ENCODE data around the gene GOLGA8B.
"Not testable (repeated sequence)": the region's sequence is repeated elsewhere in the genome, so short reads cannot be mapped to it uniquely, and the experiment has no call there.

GOLGA8B gene

DNA sequence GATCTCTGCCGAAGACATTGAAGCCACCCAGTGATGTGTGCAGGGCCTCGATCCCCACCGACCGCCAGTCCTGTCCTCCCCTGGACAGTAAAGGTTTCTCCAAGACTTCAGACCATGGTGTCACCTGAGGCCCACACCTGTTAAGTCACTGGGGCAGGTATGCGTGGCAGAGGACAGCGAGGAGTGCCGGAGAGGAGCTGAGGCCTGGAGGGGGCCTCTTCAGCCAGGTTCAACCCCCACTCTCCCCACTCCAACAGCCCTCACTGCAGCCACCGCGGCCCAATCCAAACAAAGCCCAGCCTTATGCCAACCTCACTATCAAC is 2.4 kb downstream of the GOLGA8B start:
- H3K36me3 ChIP-seq (ENCODE audit: insufficient read depth, low read length), result no peaks in the 10 kb centered on the region
- H2AFZ ChIP-seq (ENCODE audit: low read length, unreplicated experiment), result no peak overlapping the region
- peaks cover 16% of the 10 kb centered on the region for H3K4me1 ChIP-seq (ENCODE audit: control insufficient read depth, insufficient read depth, low read length, unreplicated experiment)
- H3K27ac ChIP-seq (ENCODE audit: low read depth, low read length), result no peak overlapping the region
- H3K4me3 ChIP-seq (ENCODE audit: low read depth, low read length), result no peak overlapping the region
- peaks cover 22% of the 10 kb centered on the region for H3K79me2 ChIP-seq (ENCODE audit: control insufficient read depth, insufficient read depth, low read length, unreplicated experiment)
- H3K27me3 ChIP-seq (ENCODE audit: insufficient read depth, low read length), result no peaks in the 10 kb centered on the region

GRCh38 chr15:34580251-34581042 is 3.0 kb downstream of the GOLGA8B start:
- not testable (repeated sequence) for H3K27ac ChIP-seq (ENCODE audit: low read depth, low read length); H2AFZ ChIP-seq (ENCODE audit: low read length, unreplicated experiment); H3K4me3 ChIP-seq (ENCODE audit: low read depth, low read length); H3K36me3 ChIP-seq (ENCODE audit: insufficient read depth, low read length); H3K27me3 ChIP-seq (ENCODE audit: insufficient read depth, low read length)
- Histone ChIP-seq H3K79me2 (ENCODE audit: control insufficient read depth, insufficient read depth, low read length, unreplicated experiment) (peaks cover 22% of the 10 kb centered on the region), H3K4me1 (ENCODE audit: control insufficient read depth, insufficient read depth, low read length, unreplicated experiment) (peaks cover 16% of the 10 kb centered on the region)

- Histone ChIP-seq H3K4me1 (ENCODE audit: control insufficient read depth, insufficient read depth, low read length, unreplicated experiment) (peaks cover 12% of the 10 kb centered on the region), H3K4me3 (ENCODE audit: low read depth, low read length) (no peak overlapping the region), H3K27ac (ENCODE audit: low read depth, low read length) (no peak overlapping the region), H3K79me2 (ENCODE audit: control insufficient read depth, insufficient read depth, low read length, unreplicated experiment) (peaks cover 19% of the 10 kb centered on the region), H3K36me3 (ENCODE audit: insufficient read depth, low read length) (no peaks in the 10 kb centered on the region), H2AFZ (ENCODE audit: low read length, unreplicated experiment) (no peak overlapping the region), H3K27me3 (ENCODE audit: insufficient read depth, low read length) (no peaks in the 10 kb centered on the region)
Observed at GRCh38 chr15:34578283-34578674, 5.2 kb downstream of the GOLGA8B start.

DNA sequence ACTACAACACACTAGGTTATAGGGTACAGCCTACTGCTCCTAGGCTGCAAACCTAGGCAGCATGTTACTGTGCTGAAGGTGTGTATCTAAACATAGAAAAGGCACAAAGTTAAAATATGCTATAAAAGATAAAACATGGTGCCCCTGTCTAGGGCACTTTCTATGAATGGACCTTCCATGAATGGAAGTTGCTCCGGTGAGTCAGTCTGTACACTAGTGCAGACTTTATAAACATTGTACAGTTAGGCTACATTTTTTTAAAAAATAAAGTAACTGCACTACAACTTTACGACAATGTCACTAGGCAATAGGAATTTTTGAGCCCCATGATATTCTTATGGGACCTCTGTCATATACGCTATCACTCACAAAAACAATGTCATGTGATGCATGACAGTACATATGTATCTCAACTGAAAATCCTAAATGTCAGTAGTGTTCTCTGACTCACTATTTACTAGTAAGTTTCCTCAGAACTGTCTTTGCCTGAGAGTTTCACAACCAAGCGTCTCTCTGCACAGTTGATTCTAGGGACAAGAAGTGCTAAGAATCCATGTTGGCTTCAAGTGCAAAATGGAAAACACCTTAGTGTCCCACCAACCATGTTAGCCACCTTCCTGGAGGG is 5.7 kb downstream of the GOLGA8B start:
- H3K79me2 ChIP-seq (ENCODE audit: control insufficient read depth, insufficient read depth, low read length, unreplicated experiment), result peaks cover 16% of the 10 kb centered on the region

GRCh38 chr15:34575035-34575434 is 8.4 kb downstream of the GOLGA8B start:
- H3K27ac ChIP-seq (ENCODE audit: low read depth, low read length); H3K36me3 ChIP-seq (ENCODE audit: insufficient read depth, low read length); H3K4me3 ChIP-seq (ENCODE audit: low read depth, low read length); H3K79me2 ChIP-seq (ENCODE audit: control insufficient read depth, insufficient read depth, low read length, unreplicated experiment); H2AFZ ChIP-seq (ENCODE audit: low read length, unreplicated experiment); H3K27me3 ChIP-seq (ENCODE audit: insufficient read depth, low read length); H3K4me1 ChIP-seq (ENCODE audit: control insufficient read depth, insufficient read depth, low read length, unreplicated experiment): not testable (repeated sequence)

More for the DNA sequence above, 5.7 kb downstream of the GOLGA8B start:
- not testable (repeated sequence) for H3K4me3 ChIP-seq (ENCODE audit: low read depth, low read length); H3K27ac ChIP-seq (ENCODE audit: low read depth, low read length); H2AFZ ChIP-seq (ENCODE audit: low read length, unreplicated experiment); H3K36me3 ChIP-seq (ENCODE audit: insufficient read depth, low read length); H3K27me3 ChIP-seq (ENCODE audit: insufficient read depth, low read length)
- peaks cover 12% of the 10 kb centered on the region for H3K4me1 ChIP-seq (ENCODE audit: control insufficient read depth, insufficient read depth, low read length, unreplicated experiment)

DNA sequence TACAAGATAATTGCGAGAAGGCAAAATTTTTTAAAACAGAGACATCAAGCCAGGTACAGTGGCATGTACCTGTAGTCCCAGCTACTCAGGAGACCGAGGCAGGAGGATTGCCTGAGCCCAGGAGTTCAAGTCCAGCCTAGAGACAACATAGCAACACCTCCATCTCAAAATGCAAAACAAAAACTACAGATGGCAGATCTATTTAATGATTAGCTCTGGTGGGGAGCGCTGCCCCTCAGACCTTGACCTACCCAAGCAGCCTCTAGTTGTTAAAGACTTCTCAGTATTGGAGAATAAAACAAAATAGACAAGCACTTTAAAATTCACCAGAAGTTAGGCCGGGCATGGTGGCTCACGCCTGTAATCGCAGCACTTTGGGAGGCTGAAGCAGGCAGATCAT is 10.5 kb downstream of the GOLGA8B start:
- not testable (repeated sequence) for H3K79me2 ChIP-seq (ENCODE audit: control insufficient read depth, insufficient read depth, low read length, unreplicated experiment); H3K27ac ChIP-seq (ENCODE audit: low read depth, low read length); H3K27me3 ChIP-seq (ENCODE audit: insufficient read depth, low read length); H3K36me3 ChIP-seq (ENCODE audit: insufficient read depth, low read length); H3K4me1 ChIP-seq (ENCODE audit: control insufficient read depth, insufficient read depth, low read length, unreplicated experiment); H2AFZ ChIP-seq (ENCODE audit: low read length, unreplicated experiment); H3K4me3 ChIP-seq (ENCODE audit: low read depth, low read length)

DNA sequence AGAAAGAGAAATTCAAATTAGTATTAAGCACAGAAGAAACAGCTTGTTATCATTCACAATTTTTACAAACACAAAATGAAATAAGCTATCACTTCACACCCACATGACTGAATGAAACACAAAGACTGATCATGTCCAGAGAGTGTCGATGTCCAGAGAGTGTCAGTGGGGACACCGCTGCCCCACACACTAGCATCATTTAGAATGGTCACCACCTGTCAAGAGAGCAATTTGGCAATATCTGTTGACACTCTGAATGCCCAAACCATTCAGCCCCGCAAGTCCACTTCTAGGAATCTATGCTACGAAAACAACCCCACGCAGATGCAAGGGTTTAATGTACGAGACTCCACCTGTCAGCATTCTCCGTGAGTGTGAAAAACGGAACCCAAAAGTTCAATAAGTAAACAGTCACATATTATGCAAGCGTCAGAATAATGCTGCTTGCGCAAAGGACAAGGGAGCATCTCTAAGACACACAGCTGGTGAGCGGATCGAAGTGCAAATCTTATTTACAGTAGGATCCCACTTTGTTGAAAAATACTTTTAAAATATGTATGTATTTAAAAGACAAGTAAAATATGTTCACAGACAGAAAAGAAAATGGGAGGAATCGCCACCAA is 11.3 kb downstream of the GOLGA8B start:
- H3K4me1 ChIP-seq (ENCODE audit: control insufficient read depth, insufficient read depth, low read length, unreplicated experiment); H3K4me3 ChIP-seq (ENCODE audit: low read depth, low read length); H2AFZ ChIP-seq (ENCODE audit: low read length, unreplicated experiment); H3K27me3 ChIP-seq (ENCODE audit: insufficient read depth, low read length); H3K27ac ChIP-seq (ENCODE audit: low read depth, low read length); H3K79me2 ChIP-seq (ENCODE audit: control insufficient read depth, insufficient read depth, low read length, unreplicated experiment); H3K36me3 ChIP-seq (ENCODE audit: insufficient read depth, low read length): not testable (repeated sequence)

DNA sequence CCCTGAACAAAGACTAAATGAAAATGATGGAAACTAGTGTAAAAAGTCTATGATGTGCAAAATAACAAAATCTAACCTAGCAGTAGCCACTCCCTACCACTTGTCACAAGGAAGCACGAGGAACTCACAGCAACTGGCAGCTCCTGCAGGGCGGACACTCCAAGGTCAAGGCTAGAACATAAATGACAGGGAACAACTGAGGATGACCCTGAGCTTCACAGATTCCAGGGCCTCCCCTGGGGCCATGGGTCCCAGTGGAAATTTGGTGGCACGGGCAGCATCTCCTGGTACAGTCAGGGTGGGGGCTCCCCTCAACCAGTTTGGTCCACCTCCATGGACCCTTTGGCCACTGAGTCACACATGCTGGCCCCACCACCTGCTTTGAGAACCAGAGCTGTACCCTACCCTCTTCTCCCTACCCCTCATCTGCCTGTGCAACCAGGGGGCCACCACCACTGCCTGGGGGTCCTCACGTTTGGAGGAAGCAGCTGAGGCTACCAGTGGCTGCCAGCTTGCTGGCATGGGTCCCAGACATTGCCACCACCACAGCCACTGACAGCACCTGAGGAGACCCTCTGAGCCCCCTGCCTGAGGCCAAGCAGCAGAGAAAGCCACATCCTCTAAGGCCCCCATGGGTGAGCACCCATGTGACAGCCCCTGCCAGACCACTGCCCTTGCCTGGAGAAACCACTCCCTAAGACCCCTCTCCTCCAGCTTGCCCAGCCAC is 13.6 kb downstream of the GOLGA8B start:
- not testable (repeated sequence) for H3K27ac ChIP-seq (ENCODE audit: low read depth, low read length); H2AFZ ChIP-seq (ENCODE audit: low read length, unreplicated experiment); H3K36me3 ChIP-seq (ENCODE audit: insufficient read depth, low read length); H3K27me3 ChIP-seq (ENCODE audit: insufficient read depth, low read length); H3K4me3 ChIP-seq (ENCODE audit: low read depth, low read length); H3K4me1 ChIP-seq (ENCODE audit: control insufficient read depth, insufficient read depth, low read length, unreplicated experiment); H3K79me2 ChIP-seq (ENCODE audit: control insufficient read depth, insufficient read depth, low read length, unreplicated experiment)

DNA sequence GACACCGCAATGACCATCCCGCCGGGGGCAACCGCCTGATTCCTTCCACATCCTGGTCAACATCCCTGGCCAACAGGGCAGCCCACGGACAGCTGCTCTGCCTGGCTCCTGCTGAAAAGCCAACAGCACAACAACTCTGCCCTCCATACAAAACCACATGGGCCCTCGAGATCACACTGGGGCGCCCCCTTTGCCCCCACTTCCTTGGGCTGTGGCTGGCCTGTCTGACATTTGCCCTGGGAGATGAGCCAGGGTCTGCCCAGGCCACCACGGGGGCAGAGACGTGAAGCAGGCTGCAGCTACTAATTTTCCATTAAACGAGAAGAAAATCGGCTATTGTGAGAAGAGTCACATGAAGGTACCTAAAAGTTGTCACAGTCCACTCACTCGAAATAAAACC is 16.3 kb downstream of the GOLGA8B start:
- not testable (repeated sequence) for H2AFZ ChIP-seq (ENCODE audit: low read length, unreplicated experiment); H3K36me3 ChIP-seq (ENCODE audit: insufficient read depth, low read length); H3K4me3 ChIP-seq (ENCODE audit: low read depth, low read length); H3K4me1 ChIP-seq (ENCODE audit: control insufficient read depth, insufficient read depth, low read length, unreplicated experiment); H3K79me2 ChIP-seq (ENCODE audit: control insufficient read depth, insufficient read depth, low read length, unreplicated experiment); H3K27ac ChIP-seq (ENCODE audit: low read depth, low read length); H3K27me3 ChIP-seq (ENCODE audit: insufficient read depth, low read length)

- H3K27ac ChIP-seq (ENCODE audit: low read depth, low read length); H2AFZ ChIP-seq (ENCODE audit: low read length, unreplicated experiment); H3K4me1 ChIP-seq (ENCODE audit: control insufficient read depth, insufficient read depth, low read length, unreplicated experiment); H3K79me2 ChIP-seq (ENCODE audit: control insufficient read depth, insufficient read depth, low read length, unreplicated experiment); H3K27me3 ChIP-seq (ENCODE audit: insufficient read depth, low read length); H3K4me3 ChIP-seq (ENCODE audit: low read depth, low read length); H3K36me3 ChIP-seq (ENCODE audit: insufficient read depth, low read length): not testable (repeated sequence)
Observed at GRCh38 chr15:34564711-34565110, 18.7 kb downstream of the GOLGA8B start.
